Gastrocnemius medialis (tissue), 4 donors: ENCODE results near the gene ABCC12. TPM values are rescaled to one million over a fixed set of nuclear protein-coding genes. Genes with fewer than 3 reads are reported as not detected.

Experiments used
- ATAC-seq, 2 donors: fragments of 150-250 bp; one replicate each; pipeline ENCODE4 v1.9.1; 2016
- DNase-seq, 2 donors: peaks; one replicate each; pipeline ENCODE4 v3.0.0-alpha.2; 2019
- H3K27ac ChIP-seq, 4 donors: fragments of 200-600 bp; sonication (generic); 1 replicate in 1 of 4; 2 replicates in 3 of 4; pipeline ENCODE4 v1.5.1; 2016 to 2018; ENCODE audit warnings: mild to moderate bottlenecking in 2 of 4, moderate library complexity in 1 of 4
- H3K27me3 ChIP-seq, 3 donors: fragments of 200-600 bp; sonication (generic) in 2 of 3; 1 replicate in 1 of 3; 2 replicates in 2 of 3; pipeline versions ENCODE4 v1.5.1 to v1.6.0; 2016 to 2019; ENCODE audit warnings: mild to moderate bottlenecking in 1 of 3, moderate library complexity in 1 of 3
- H3K36me3 ChIP-seq, 2 donors: fragments of 200-600 bp; sonication (generic) in 1 of 2; one replicate each; pipeline ENCODE4 v1.5.1; 2017 to 2018
- H3K4me1 ChIP-seq, 2 donors: fragments of 200-600 bp; sonication (generic) in 1 of 2; one replicate each; pipeline ENCODE4 v1.5.1; 2016 to 2017; ENCODE audit warnings: mild to moderate bottlenecking in 2 of 2
- H3K4me3 ChIP-seq, 4 donors: fragments of 200-600 bp; sonication (generic) in 3 of 4; 1 replicate in 1 of 4; 2 replicates in 3 of 4; pipeline ENCODE4 v1.5.1; 2016 to 2019; ENCODE audit warnings: mild to moderate bottlenecking in 2 of 4
- H3K9me3 ChIP-seq, 3 donors: fragments of 200-600 bp; sonication (generic) in 2 of 3; 1 replicate in 1 of 3; 2 replicates in 2 of 3; pipeline ENCODE4 v1.5.1; 2016 to 2019
- POLR2A ChIP-seq, 2 donors: fragments of 450-650 bp; IDR thresholded peaks; one replicate each; pipeline ENCODE4 v1.6.1; 2017; ENCODE audit warnings: antibody characterized with exemption in 2 of 2, mild to moderate bottlenecking in 2 of 2, moderate library complexity in 2 of 2
- in situ Hi-C, 4 donors: fragments of 200-750 bp; cut with MboI; loops; one replicate each; pipeline versions ENCODE4 v1.15.0 to v1.8.0; 2017; ENCODE audit warnings: low sequenced_read_pairs in 4 of 4
- intact Hi-C: fragments of 100-400 bp; cut with DNase I; formaldehyde crosslinking; loops from one replicate; pipeline ENCODE4 v1.15.1; 2023; ENCODE audit warnings: low total_unique reads
- total RNA-seq, 4 donors: library from RNA; depleted of rRNA; stranded (reverse); fragments of >200 nt; gene quantifications; one replicate each; pipeline versions ENCODE4 v1.1.0 to v1.2.3, GENCODE V29; 2016
- TF ChIP-seq, protein P1 (sequence below), 5 experiments: fragments of 450-650 bp in 3 of 5; fragments of 200-600 bp in 2 of 5; sonication (generic) in 2 of 5; IDR thresholded peaks in 4 of 5; conservative IDR thresholded peaks in 1 of 5; 1 replicate in 4 of 5; 2 replicates in 1 of 5; pipeline ENCODE4 v1.5.1; 2016 to 2019; ENCODE audit warnings: antibody characterized with exemption in 5 of 5, mild to moderate bottlenecking in 3 of 5, moderate library complexity in 3 of 5

The ABCC12 gene
- total RNA-seq, 4 donors from 2014 or later = 0.15 to 0.40 (median 0.16) TPM; not detected in 1

DNA sequence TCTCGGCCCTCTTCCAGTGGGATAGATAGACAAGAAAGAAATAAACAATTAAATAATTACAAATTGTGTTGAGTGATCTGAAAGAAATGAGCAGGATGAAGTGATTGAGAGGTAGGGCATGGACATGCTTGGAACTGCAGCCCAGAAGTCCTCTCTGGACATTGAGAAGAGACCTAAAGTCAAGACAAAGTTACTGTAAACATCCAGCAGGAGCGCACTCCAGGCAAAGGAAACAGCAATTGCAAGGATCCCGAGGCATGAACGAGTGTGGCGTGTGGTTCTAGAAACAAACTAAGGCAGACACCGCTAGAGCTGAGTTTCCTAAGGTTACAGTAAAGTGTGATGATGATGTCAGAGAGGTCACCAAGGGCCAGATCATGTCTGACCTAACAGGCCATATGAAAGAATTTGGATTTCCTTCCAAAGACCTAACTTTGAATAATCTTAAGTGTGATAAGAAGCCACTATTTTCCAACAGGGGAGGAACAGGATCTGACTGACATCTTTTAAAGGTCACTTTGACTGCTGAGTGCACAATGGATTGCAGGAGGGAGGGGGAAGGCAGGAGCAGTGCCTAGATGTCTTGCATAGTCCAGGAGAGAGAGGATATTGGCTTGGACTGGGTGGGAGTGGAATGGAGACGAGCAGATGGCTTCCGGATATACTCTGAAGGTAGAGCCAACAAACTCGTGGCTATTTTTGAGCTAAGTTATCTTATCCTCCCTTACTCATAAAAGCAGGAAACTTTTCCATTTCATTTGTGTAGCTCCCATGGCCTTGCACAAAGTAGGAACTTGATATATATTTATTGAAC lies 19.0 kb downstream of the ABCC12 start:
- Histone ChIP-seq H3K27me3 (no peaks in the 10 kb centered on the region), H3K4me1 (peaks cover 19 to 22% of the 10 kb centered on the region in 2 donors), H3K9me3 (no peaks in the 10 kb centered on the region), H3K36me3 (no peaks in the 10 kb centered on the region), H3K27ac (peak overlapping the region in 3 of 4 donors; percentile 35 to 53 (median 46)), H3K4me3 (no peak overlapping the region)
- in situ Hi-C loops (no loop called here), intact Hi-C loops (no loop called here)
- TF ChIP-seq, protein P1, sequence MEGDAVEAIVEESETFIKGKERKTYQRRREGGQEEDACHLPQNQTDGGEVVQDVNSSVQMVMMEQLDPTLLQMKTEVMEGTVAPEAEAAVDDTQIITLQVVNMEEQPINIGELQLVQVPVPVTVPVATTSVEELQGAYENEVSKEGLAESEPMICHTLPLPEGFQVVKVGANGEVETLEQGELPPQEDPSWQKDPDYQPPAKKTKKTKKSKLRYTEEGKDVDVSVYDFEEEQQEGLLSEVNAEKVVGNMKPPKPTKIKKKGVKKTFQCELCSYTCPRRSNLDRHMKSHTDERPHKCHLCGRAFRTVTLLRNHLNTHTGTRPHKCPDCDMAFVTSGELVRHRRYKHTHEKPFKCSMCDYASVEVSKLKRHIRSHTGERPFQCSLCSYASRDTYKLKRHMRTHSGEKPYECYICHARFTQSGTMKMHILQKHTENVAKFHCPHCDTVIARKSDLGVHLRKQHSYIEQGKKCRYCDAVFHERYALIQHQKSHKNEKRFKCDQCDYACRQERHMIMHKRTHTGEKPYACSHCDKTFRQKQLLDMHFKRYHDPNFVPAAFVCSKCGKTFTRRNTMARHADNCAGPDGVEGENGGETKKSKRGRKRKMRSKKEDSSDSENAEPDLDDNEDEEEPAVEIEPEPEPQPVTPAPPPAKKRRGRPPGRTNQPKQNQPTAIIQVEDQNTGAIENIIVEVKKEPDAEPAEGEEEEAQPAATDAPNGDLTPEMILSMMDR (IDR thresholded peaks at IDR 0.05 in 4 of 5, conservative IDR thresholded peaks at IDR 0.05 in 1 of 5) = no peak
- TF ChIP-seq POLR2A (IDR thresholded peaks at IDR 0.05) = no peak
- DNase-seq = peak; percentile 17 to 23
- ATAC-seq = peak; percentile 84 to 85

DNA sequence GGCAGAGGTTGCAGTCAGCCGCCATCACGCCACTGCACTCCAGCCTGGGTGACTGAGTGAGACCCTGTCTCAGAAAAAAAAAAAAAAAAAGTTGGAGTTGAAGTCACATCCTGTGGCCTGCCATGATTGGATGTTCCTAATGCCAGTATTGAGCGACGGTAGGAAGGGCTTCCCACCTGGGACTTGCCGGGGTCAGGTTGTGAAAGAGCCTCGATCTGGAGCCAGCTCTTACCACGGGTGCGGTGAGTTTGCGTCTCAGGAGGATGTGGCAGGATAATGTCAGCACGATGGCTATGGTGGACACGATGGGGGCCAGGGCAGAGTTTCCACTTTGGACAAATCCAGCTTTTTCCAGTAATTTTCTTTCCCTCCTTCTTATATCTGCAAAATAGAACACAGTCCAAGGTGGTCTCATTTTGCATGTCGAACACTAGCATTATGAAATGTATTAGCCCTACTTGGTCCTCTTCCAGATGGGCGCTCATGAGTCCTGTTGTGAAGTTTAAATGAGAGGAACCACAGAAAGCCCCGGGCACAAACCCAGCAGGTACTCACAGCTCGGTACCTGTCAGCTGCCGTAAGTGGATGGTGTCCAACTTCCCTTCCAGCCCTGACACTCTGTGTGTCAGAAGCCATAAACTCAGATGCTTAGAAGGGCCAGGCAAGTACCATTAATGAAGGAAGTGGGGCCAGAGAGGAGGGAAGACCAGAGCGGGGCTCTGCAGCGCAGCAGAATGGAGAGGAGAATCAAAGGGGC lies 22.2 kb downstream of the ABCC12 start:
- Histone ChIP-seq H3K9me3 (no peaks in the 10 kb centered on the region), H3K36me3 (no peaks in the 10 kb centered on the region), H3K27me3 (no peaks in the 10 kb centered on the region), H3K4me3 (no peak overlapping the region), H3K4me1 (peaks cover 24 to 30% of the 10 kb centered on the region in 2 donors), H3K27ac (no peak overlapping the region)
- ATAC-seq (no peak), DNase-seq (no peak)
- intact Hi-C loops (no loop called here), in situ Hi-C loops (no loop called here)
- TF ChIP-seq, protein P1 (IDR thresholded peaks at IDR 0.05 in 4 of 5, conservative IDR thresholded peaks at IDR 0.05 in 1 of 5) = no peak
- no peak for TF ChIP-seq POLR2A (IDR thresholded peaks at IDR 0.05)

DNA sequence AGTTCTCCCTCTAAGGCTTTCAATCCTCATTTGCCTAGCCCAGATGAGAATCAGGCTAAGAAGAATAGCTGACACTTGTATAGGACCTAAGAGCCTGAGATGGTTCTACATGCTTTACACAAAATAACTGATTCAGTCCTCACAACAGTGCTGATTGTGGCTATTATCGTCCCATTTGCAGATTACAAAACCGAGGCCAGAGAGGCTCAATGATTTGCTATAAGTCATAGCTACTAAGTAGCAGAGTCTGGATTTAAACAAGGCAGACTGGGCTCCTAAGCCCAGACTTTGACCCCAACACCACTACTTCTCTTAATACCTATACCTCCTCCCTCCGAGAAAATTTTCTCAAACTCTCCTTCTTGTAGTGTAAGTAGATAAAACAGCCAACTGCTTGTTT lies 23.1 kb downstream of the ABCC12 start:
- no peaks in the 10 kb centered on the region for H3K36me3 ChIP-seq
- no peak overlapping the region for H3K4me3 ChIP-seq
- no peaks in the 10 kb centered on the region for H3K9me3 ChIP-seq
- ATAC-seq = no peak
- no peak for TF ChIP-seq POLR2A (IDR thresholded peaks at IDR 0.05)
- TF ChIP-seq, protein P1 (IDR thresholded peaks at IDR 0.05 in 4 of 5, conservative IDR thresholded peaks at IDR 0.05 in 1 of 5) = no peak
- no peaks in the 10 kb centered on the region for H3K27me3 ChIP-seq
- H3K27ac ChIP-seq = no peak overlapping the region
- DNase-seq = no peak
- in situ Hi-C loops = no loop called here
- intact Hi-C loops = no loop called here
- H3K4me1 ChIP-seq = peaks cover 27 to 33% of the 10 kb centered on the region in 2 donors

DNA sequence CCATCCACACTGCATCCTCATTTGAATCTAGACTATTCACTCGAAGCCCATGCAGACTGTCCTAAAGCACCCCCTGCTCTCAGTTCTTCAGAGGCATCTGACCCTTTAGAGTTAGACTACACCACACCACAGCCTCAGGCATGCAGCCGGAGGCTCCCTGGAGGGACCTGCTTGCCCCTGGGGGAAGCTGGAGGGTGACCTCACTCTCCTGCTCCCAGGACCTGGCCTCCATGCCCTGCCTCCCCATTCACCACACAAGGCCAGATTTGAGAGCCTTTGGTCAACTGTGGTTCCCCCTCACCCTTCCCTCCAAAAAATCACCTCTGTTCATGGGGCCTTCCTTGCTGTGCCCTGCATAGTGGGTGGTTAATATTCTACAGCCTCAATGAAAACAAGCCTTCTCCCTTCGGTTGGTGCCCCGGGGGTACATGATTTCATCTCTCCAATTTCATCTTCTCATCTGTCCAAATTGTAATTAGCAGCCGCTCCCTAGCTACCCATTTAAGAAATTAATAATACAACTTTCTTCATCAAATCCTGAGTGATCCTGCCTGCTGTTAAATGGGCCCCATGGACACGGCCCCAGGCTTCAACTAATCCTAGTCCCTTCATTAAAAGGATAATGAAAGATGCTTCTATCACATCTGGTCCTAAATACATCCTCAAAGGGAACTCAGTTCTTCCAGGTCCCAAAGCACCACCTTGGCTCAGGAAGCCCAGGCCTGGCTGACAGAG lies 24.4 kb downstream of the ABCC12 start:
- H3K9me3 ChIP-seq = no peaks in the 10 kb centered on the region
- peaks cover 26 to 33% of the 10 kb centered on the region in 2 donors for H3K4me1 ChIP-seq
- H3K4me3 ChIP-seq = no peak overlapping the region
- ATAC-seq (no peak), DNase-seq (no peak)
- no peak for TF ChIP-seq POLR2A (IDR thresholded peaks at IDR 0.05)
- TF ChIP-seq, protein P1 (IDR thresholded peaks at IDR 0.05 in 4 of 5, conservative IDR thresholded peaks at IDR 0.05 in 1 of 5) = no peak
- in situ Hi-C loops = no loop called here
- no peak overlapping the region for H3K27ac ChIP-seq
- H3K27me3 ChIP-seq = no peaks in the 10 kb centered on the region
- no peaks in the 10 kb centered on the region for H3K36me3 ChIP-seq
- intact Hi-C loops = no loop called here
